Cerebellar cortex (tissue), 1 donor: ENCODE results near the gene TTC1.
A peak's percentile ranks its signal among the peaks of the same experiment; 100 is the strongest.
"Not testable (repeated sequence)": the region's sequence is repeated elsewhere in the genome, so short reads cannot be mapped to it uniquely, and the experiment has no call there.

Experiments
- DNase-seq: peaks from one replicate; pipeline ENCODE4 v3.0.0-alpha.2; 2015; ENCODE audit warnings: low spot score

TTC1 gene

GRCh38 chr5:160008877-160009590 lies at the start of gene TTC1:
Gene TTC1, plus strand, starts transcription at chr5:160009139. Its CDS starts 1,390 bp downstream, at chr5:160010529.
- DNase-seq = peak; percentile 100

- DNase-seq = peak; percentile 78
These were observed 47.5 kb upstream of the TTC1 start for GRCh38 chr5:159961176-159962160.

- no peak for DNase-seq
These were observed 46.7 kb upstream of the TTC1 start for GRCh38 chr5:159962214-159962613.

GRCh38 chr5:159963935-159964334 lies 45.0 kb upstream of the TTC1 start:
- DNase-seq = no peak

- peak; percentile 55 for DNase-seq
These were observed 43.7 kb upstream of the TTC1 start for GRCh38 chr5:159965031-159965837.

GRCh38 chr5:159965838-159966128 lies 43.2 kb upstream of the TTC1 start:
- DNase-seq = not testable (repeated sequence)

GRCh38 chr5:159969966-159970365 lies 39.0 kb upstream of the TTC1 start:
- DNase-seq = no peak

GRCh38 chr5:159971038-159971437 lies 37.9 kb upstream of the TTC1 start:
- DNase-seq = no peak

GRCh38 chr5:159971514-159971913 lies 37.4 kb upstream of the TTC1 start:
- no peak for DNase-seq

GRCh38 chr5:159971931-159972461 lies 36.9 kb upstream of the TTC1 start:
- DNase-seq = no peak

GRCh38 chr5:159972538-159973362 lies 36.2 kb upstream of the TTC1 start:
- peak; percentile 37 for DNase-seq

- peak; percentile 66 for DNase-seq
These were observed 33.4 kb upstream of the TTC1 start for GRCh38 chr5:159975462-159976019.

- no peak for DNase-seq
These were observed 32.0 kb upstream of the TTC1 start for GRCh38 chr5:159976921-159977320.

- DNase-seq = no peak
These were observed 30.6 kb upstream of the TTC1 start for GRCh38 chr5:159978358-159978757.

GRCh38 chr5:159982421-159983173 lies 26.3 kb upstream of the TTC1 start:
- DNase-seq = no peak

GRCh38 chr5:159987031-159987674 lies 21.8 kb upstream of the TTC1 start:
- DNase-seq = peak; percentile 74

GRCh38 chr5:159990506-159990905 lies 18.4 kb upstream of the TTC1 start:
- no peak for DNase-seq

GRCh38 chr5:159992566-159992965 lies 16.4 kb upstream of the TTC1 start:
- no peak for DNase-seq

GRCh38 chr5:159993194-159993593 lies 15.7 kb upstream of the TTC1 start:
- DNase-seq = no peak

- no peak for DNase-seq
These were observed 13.0 kb upstream of the TTC1 start for GRCh38 chr5:159995907-159996306.
